GM06990 (cell line): ENCODE measurements around the gene SCIN.

Experiments used
- DNase-seq: peaks from one replicate; pipeline ENCODE4 v3.0.0-alpha.2; 2011; ENCODE audit not compliant: insufficient read length; ENCODE audit errors: extremely low read depth
- H3K27me3 ChIP-seq: replicated peaks from 2 replicates; pipeline ENCODE4 v1.6.0; 2011; ENCODE audit warnings: low read length; ENCODE audit not compliant: control insufficient read depth, insufficient read depth
- H3K36me3 ChIP-seq: 2 replicates; pipeline ENCODE4 v1.5.1; 2011; ENCODE audit warnings: low read length; ENCODE audit not compliant: control insufficient read depth, insufficient read depth
- H3K4me3 ChIP-seq: replicated peaks from 2 replicates; pipeline ENCODE4 v1.5.1; 2011; ENCODE audit warnings: low read depth, mild to moderate bottlenecking, control low read depth, low read length
- CTCF ChIP-seq: IDR thresholded peaks from 2 replicates; pipeline ENCODE4 v1.5.1; 2011; ENCODE audit warnings: low read length, control low read depth, mild to moderate bottlenecking, inconsistent platforms; ENCODE audit not compliant: insufficient read depth, poor library complexity, severe bottlenecking

SCIN gene

GRCh38 chr7:12594122-12594897 is 23.8 kb downstream of the SCIN start:
- no peaks in the 10 kb centered on the region for H3K27me3 ChIP-seq
- no peaks in the 10 kb centered on the region for H3K36me3 ChIP-seq
- H3K4me3 ChIP-seq: no peak overlapping the region
- no peak for TF ChIP-seq CTCF
- no peak for DNase-seq

GRCh38 chr7:12595148-12595547 is 24.6 kb downstream of the SCIN start:
- H3K27me3 ChIP-seq: no peaks in the 10 kb centered on the region
- DNase-seq: no peak
- H3K36me3 ChIP-seq: no peaks in the 10 kb centered on the region
- no peak for TF ChIP-seq CTCF
- no peak overlapping the region for H3K4me3 ChIP-seq

- Histone ChIP-seq H3K36me3 (no peaks in the 10 kb centered on the region), H3K4me3 (no peak overlapping the region), H3K27me3 (no peaks in the 10 kb centered on the region)
- TF ChIP-seq CTCF: no peak
- DNase-seq: no peak
Measured at GRCh38 chr7:12596225-12596790, 25.8 kb downstream of the SCIN start.

GRCh38 chr7:12601302-12601869 is 30.9 kb downstream of the SCIN start:
- no peak overlapping the region for H3K4me3 ChIP-seq
- no peaks in the 10 kb centered on the region for H3K36me3 ChIP-seq
- H3K27me3 ChIP-seq: no peaks in the 10 kb centered on the region
- no peak for TF ChIP-seq CTCF
- no peak for DNase-seq

- DNase-seq: no peak
- TF ChIP-seq CTCF: no peak
- no peak overlapping the region for H3K4me3 ChIP-seq
- no peaks in the 10 kb centered on the region for H3K27me3 ChIP-seq
- H3K36me3 ChIP-seq: no peaks in the 10 kb centered on the region
Measured at GRCh38 chr7:12607134-12607533, 36.6 kb downstream of the SCIN start.
